Neural cell (in vitro differentiated cells): ENCODE results near the gene CXCL5. TPM values are rescaled to one million over a fixed set of nuclear protein-coding genes. Genes with fewer than 3 reads are reported as not detected.

Source experiments
- H2AFZ ChIP-seq: fragments of 200-600, 300-800 bp; sonication (generic), shearing (Covaris generic); 2 replicates; pipeline ENCODE4 v1.6.0; 2014; ENCODE audit warnings: low read depth, mild to moderate bottlenecking, antibody characterized with exemption, low read length, moderate library complexity
- H3F3A ChIP-seq: fragments of 200-600 bp; shearing (Covaris generic); 2 replicates; pipeline ENCODE4 v1.6.1; 2016; ENCODE audit warnings: mild to moderate bottlenecking, moderate library complexity, mixed read lengths, antibody characterized with exemption, low read length; ENCODE audit not compliant: insufficient read depth, poor library complexity, severe bottlenecking
- H3K27ac ChIP-seq: fragments of 200-600, 300-800 bp; sonication (generic), shearing (Covaris generic); 2 replicates; pipeline ENCODE4 v1.5.1; 2014; ENCODE audit warnings: mild to moderate bottlenecking, low read length, moderate library complexity
- H3K27me3 ChIP-seq: fragments of 300-800, 200-600 bp; sonication (generic), shearing (Covaris generic); 2 replicates; pipeline ENCODE4 v1.6.0; 2014; ENCODE audit warnings: mild to moderate bottlenecking, low read depth, low read length, moderate library complexity; ENCODE audit not compliant: insufficient read depth
- H3K36me3 ChIP-seq: fragments of 300-800, 200-600 bp; sonication (generic), shearing (Covaris generic); 2 replicates; pipeline ENCODE4 v1.5.1; 2014; ENCODE audit warnings: mild to moderate bottlenecking, antibody characterized with exemption, low read length, moderate library complexity; ENCODE audit not compliant: insufficient read depth
- H3K4me2 ChIP-seq: fragments of 300-800, 200-600 bp; sonication (generic), shearing (Covaris generic); 2 replicates; pipeline ENCODE4 v1.6.0; 2014; ENCODE audit warnings: mild to moderate bottlenecking, low read length
- H3K4me3 ChIP-seq: fragments of 300-800, 200-600 bp; sonication (generic), shearing (Covaris generic); 2 replicates; pipeline ENCODE4 v1.5.1; 2014; ENCODE audit warnings: mild to moderate bottlenecking, low read length, moderate library complexity
- H3K79me2 ChIP-seq: fragments of 200-600 bp; shearing (Covaris generic); replicated peaks from 2 replicates; pipeline ENCODE4 v1.6.0; 2014; ENCODE audit warnings: mild to moderate bottlenecking, low read length, moderate library complexity; ENCODE audit not compliant: insufficient read depth
- H3K9ac ChIP-seq: fragments of 300-800, 200-600 bp; sonication (generic), shearing (Covaris generic); 2 replicates; pipeline ENCODE4 v1.6.1; 2016; ENCODE audit warnings: mild to moderate bottlenecking, low read length, mixed read lengths
- H3K9me2 ChIP-seq: fragments of 200-600 bp; shearing (Covaris generic); 2 replicates; pipeline ENCODE4 v1.6.1; 2016; ENCODE audit warnings: mild to moderate bottlenecking, low read length, mixed read lengths; ENCODE audit not compliant: insufficient read depth
- H3K9me3 ChIP-seq: fragments of 200-600, 300-800 bp; sonication (generic), shearing (Covaris generic); 2 replicates; pipeline ENCODE4 v1.6.1; 2016; ENCODE audit warnings: mild to moderate bottlenecking, mixed run types, low read length, moderate library complexity, mixed read lengths
- H4K20me1 ChIP-seq: fragments of 200-600 bp; shearing (Covaris generic); 2 replicates; pipeline ENCODE4 v1.6.1; 2016; ENCODE audit warnings: mild to moderate bottlenecking, mixed run types; ENCODE audit not compliant: insufficient read depth
- EP300 ChIP-seq: fragments of 450-650 bp; conservative IDR thresholded peaks from 2 replicates; pipeline ENCODE4 v1.6.1; 2014; ENCODE audit warnings: antibody characterized with exemption, mild to moderate bottlenecking, moderate library complexity; ENCODE audit not compliant: poor library complexity, severe bottlenecking
- EZH2 ChIP-seq: fragments of 200-600, 300-800 bp; shearing (Covaris generic), sonication (generic); IDR thresholded peaks from 2 replicates; pipeline ENCODE4 v1.6.1; 2014; ENCODE audit warnings: antibody characterized with exemption, low read length, borderline replicate concordance, mild to moderate bottlenecking; ENCODE audit not compliant: insufficient read depth, poor library complexity, severe bottlenecking
- MXI1 ChIP-seq: fragments of 450-650 bp; conservative IDR thresholded peaks from 2 replicates; pipeline ENCODE4 v1.6.1; 2014; ENCODE audit warnings: antibody characterized with exemption, mild to moderate bottlenecking; ENCODE audit not compliant: poor library complexity, severe bottlenecking
- POLR2AphosphoS5 ChIP-seq: IDR thresholded peaks from 2 replicates; pipeline ENCODE4 v1.6.1; 2012
- RAD21 ChIP-seq: fragments of 450-650 bp; conservative IDR thresholded peaks from 2 replicates; pipeline ENCODE4 v1.6.1; 2014; ENCODE audit warnings: antibody characterized with exemption, mild to moderate bottlenecking, moderate library complexity
- REST ChIP-seq: IDR thresholded peaks from 2 replicates; pipeline ENCODE4 v1.6.1; 2012; ENCODE audit warnings: borderline replicate concordance
- SMC3 ChIP-seq: fragments of 450-650 bp; conservative IDR thresholded peaks from 2 replicates; pipeline ENCODE4 v1.6.1; 2014; ENCODE audit warnings: antibody characterized with exemption, mild to moderate bottlenecking, moderate library complexity; ENCODE audit not compliant: poor library complexity
- TAF1 ChIP-seq: IDR thresholded peaks from 2 replicates; pipeline ENCODE4 v1.6.1; 2012; ENCODE audit warnings: low read depth
- polyA plus RNA-seq: library from polyadenylated mRNA; depleted of rRNA; stranded (reverse); fragments of >200 nt; gene quantifications from 2 replicates; pipeline ENCODE4 v1.2.3, GENCODE V29; 2014
- TF ChIP-seq, protein P1 (sequence below): fragments of 450-650 bp; IDR thresholded peaks from 2 replicates; pipeline ENCODE4 v1.5.1; 2014; ENCODE audit warnings: antibody characterized with exemption, mild to moderate bottlenecking, moderate library complexity; ENCODE audit not compliant: poor library complexity, severe bottlenecking

CXCL5 gene
- polyA plus RNA-seq, 1 donor from 2014 or later, result not detected

DNA sequence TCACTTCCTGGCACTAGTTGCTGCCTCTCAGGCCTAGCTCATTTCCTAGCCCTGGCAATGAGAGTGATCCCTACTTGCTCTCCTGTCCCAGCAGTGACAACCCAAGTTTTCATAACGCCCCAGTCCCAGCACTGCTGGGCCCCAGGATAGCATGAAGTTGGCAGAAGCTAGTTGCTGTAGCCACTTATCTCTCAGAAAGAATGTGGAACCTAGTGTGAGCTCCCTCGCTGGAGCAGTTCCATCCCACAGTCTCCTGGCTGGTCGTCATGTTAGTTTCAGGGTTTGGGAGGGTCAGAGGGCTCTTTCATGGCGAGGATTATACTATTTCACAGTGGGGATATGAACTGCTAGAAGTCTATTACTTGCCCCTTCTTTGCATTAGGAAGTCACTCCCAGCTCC lies 21.8 kb downstream of the CXCL5 start:
- Histone ChIP-seq H3F3A (no peaks in the 10 kb centered on the region), H2AFZ (no peak overlapping the region), H3K79me2 (no peaks in the 10 kb centered on the region), H3K27me3 (no peaks in the 10 kb centered on the region), H3K4me2 (no peak overlapping the region), H3K9ac (no peak overlapping the region), H3K27ac (no peak overlapping the region), H3K9me3 (no peaks in the 10 kb centered on the region), H3K9me2 (no peaks in the 10 kb centered on the region), H3K36me3 (no peaks in the 10 kb centered on the region), H4K20me1 (no peaks in the 10 kb centered on the region), H3K4me3 (no peak overlapping the region)
- TF ChIP-seq RAD21, result no peak
- no peak for TF ChIP-seq EP300
- no peak for TF ChIP-seq REST
- TF ChIP-seq TAF1, result no peak
- TF ChIP-seq SMC3, result no peak
- TF ChIP-seq, protein P1, sequence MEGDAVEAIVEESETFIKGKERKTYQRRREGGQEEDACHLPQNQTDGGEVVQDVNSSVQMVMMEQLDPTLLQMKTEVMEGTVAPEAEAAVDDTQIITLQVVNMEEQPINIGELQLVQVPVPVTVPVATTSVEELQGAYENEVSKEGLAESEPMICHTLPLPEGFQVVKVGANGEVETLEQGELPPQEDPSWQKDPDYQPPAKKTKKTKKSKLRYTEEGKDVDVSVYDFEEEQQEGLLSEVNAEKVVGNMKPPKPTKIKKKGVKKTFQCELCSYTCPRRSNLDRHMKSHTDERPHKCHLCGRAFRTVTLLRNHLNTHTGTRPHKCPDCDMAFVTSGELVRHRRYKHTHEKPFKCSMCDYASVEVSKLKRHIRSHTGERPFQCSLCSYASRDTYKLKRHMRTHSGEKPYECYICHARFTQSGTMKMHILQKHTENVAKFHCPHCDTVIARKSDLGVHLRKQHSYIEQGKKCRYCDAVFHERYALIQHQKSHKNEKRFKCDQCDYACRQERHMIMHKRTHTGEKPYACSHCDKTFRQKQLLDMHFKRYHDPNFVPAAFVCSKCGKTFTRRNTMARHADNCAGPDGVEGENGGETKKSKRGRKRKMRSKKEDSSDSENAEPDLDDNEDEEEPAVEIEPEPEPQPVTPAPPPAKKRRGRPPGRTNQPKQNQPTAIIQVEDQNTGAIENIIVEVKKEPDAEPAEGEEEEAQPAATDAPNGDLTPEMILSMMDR, result no peak
- no peak for TF ChIP-seq MXI1
- TF ChIP-seq POLR2AphosphoS5, result no peak
- no peak for TF ChIP-seq EZH2

- H3K4me2 ChIP-seq, result no peak overlapping the region
- H2AFZ ChIP-seq, result no peak overlapping the region
- TF ChIP-seq TAF1 (no peak), REST (no peak), POLR2AphosphoS5 (no peak), SMC3 (no peak)
- no peaks in the 10 kb centered on the region for H3K36me3 ChIP-seq
- no peaks in the 10 kb centered on the region for H4K20me1 ChIP-seq
- H3K9me2 ChIP-seq, result no peaks in the 10 kb centered on the region
- H3K27ac ChIP-seq, result no peak overlapping the region
- H3K9ac ChIP-seq, result no peak overlapping the region
- H3K27me3 ChIP-seq, result no peaks in the 10 kb centered on the region
- H3K79me2 ChIP-seq, result no peaks in the 10 kb centered on the region
- H3K4me3 ChIP-seq, result no peak overlapping the region
- no peaks in the 10 kb centered on the region for H3K9me3 ChIP-seq
- no peaks in the 10 kb centered on the region for H3F3A ChIP-seq
Measured at GRCh38 chr4:73976217-73976616, 22.3 kb downstream of the CXCL5 start.
